Caki2 (cell line): ENCODE measurements around the gene STK24. TPM values are rescaled to one million over a fixed set of nuclear protein-coding genes. Genes with fewer than 3 reads are reported as not detected.
"Not testable (repeated sequence)": the region's sequence is repeated elsewhere in the genome, so short reads cannot be mapped to it uniquely, and the experiment has no call there.

ENCODE experiments used
- DNase-seq: peaks from one replicate; pipeline ENCODE4 v3.0.0-alpha.2; 2015; ENCODE audit warnings: low read depth
- in situ Hi-C: cut with HindIII; loops from 2 replicates; pipeline ENCODE4 v1.10.0; 2016; ENCODE audit warnings: low sequenced_read_pairs, low pct_unique_long_range_greater_than_20kb, mixed read lengths
- total RNA-seq: library from RNA; depleted of rRNA; stranded (reverse); fragments of >200 nt; shearing (Covaris generic); gene quantifications from 2 replicates; pipeline ENCODE4 v1.2.3, GENCODE V29; 2014; ENCODE audit warnings: low replicate concordance; rRNA removed

The STK24 gene
- total RNA-seq, result 50.7 and 94.3 TPM in 2 replicates

DNA sequence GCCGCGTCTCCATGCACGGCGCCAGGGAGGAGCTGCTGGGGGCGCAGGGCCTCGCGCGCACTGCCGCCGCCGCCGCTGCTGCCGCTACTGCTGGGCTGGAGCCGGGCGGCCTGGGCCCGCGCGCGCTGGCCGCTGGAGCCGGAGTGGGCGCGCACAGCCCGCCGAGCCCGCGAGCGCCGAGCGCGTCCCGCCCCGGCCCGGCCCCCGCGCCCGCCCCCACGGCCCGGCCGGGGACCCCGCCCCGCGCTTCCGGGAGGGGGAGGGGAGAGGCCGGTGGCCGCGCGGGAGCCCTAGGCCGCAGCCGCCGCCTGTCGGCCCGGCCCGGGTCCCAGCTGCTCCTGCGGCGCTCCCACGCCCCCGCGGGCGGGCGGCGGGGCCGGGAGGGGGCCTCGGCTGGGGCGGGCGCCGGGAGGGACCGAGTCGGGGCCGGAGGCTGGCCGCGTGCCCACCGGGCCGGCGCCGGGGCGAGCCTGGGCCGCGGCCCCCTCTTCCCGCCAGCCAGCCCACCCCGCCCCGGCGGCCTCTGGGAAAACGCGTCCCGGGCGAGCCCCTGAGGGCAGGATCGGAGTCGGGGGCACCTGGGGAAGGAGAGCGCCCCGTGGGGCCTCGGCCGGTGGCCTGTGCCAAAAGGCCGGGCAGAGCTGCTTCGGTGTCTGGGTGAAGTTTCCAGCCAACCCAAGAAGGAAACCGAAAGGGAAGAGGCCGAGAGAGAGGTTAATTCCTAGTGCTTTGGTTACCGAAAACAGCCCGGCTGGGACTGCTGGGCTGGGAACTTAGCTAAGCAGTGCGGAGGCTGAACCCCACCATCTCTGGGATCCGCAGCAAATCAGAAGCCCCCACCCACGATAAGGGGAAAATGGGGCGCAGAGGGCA is at the start of gene STK24:
Gene STK24, minus strand, starts transcription at position 145 of the 873 bp plus-strand sequence. CDS start 321 bp downstream, outside the sequence.
- no peak for DNase-seq

DNA sequence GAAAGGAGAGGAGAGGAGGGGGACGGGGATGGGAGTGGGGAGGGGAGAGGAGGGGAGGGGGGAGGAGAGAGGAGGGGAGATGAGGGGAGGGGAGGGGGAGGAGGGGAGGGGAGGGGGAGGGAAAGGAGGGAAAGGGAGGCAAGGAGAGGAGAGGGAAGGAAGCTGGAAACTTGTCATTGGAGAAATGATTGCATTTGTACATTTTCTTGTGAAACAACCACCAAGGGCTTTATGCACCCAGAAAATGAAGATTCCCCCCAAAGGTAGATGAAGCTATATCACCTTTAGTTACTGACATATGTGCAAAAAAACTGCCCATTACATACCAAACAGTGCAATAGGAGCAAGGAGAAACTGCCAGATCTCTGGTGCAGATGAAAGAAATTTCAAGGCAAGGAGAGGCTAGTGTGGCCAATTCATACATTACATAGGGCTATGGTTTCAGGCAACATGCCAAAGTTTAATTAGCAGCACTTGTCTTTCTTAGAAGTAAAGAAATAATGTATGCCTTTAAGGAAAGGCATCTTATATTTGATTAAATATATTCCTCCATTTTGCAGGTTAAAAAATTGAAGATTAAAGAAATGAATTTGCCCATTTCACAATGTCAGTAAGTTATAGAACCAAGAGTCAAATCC is 49.5 kb upstream of the STK24 start:
- in situ Hi-C loops, result no loop called here
- no peak for DNase-seq

More for the DNA sequence above, at the start of gene STK24:
- in situ Hi-C loops, result no loop called here

DNA sequence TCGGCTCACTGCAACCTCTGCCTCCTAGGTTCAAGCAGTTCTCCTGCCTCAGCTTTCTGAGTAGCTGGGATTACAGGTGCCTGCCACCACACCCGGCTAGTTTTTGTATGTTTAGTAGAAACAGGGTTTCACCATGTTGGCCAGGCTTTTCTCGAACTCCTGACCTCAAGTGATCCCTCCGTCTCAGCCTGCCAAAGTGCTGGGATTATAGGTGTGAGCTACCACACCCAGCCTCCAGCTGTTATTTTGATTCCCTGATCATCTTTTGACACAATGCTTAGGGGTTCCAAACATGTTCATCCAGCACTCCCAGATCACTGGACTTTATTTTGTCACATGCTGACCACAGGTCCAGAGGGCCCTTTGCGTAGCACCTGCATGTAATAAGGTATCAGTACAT is 47.7 kb upstream of the STK24 start:
- in situ Hi-C loops, DNase-seq: not testable (repeated sequence)

DNA sequence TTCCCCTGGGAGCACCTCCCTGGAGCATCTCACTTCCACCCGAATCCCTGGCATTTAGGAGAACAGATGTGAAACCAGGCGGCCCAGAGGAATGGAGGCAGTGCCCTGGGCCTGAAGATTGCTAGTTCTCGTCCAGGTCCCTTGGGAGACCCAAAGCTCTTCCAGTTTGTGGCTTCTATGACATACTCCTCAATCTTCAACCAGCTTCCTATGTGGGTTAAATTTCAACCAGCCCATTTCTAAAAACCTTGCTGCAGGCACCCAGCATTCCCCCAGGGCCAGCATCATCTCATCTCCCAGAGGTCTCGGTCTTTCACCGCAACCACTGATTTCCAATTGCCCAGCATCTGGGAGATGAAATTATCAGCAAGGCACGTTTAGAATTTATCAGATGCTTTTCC is 46.0 kb upstream of the STK24 start:
- DNase-seq, result no peak
- in situ Hi-C loops, result no loop called here

DNA sequence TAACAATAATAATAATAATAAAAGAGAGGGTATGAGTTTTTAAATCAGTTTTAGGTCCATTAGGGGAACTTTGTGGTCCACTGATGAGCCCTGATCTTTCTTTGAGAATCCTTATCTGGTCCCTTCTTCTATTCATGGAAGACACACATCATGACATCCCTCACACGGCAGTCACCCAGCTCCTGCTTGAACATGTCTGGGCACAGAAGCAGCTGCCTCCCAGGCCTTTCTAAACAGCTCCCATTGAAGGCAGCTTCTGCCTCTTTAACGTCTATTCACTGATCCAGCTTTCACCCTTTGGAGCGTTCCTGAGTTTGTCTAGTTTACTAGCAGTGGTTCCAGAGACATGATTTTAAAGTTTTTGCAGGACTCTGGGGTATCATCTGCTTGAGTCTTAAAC is 42.6 kb upstream of the STK24 start:
- DNase-seq, result no peak
- in situ Hi-C loops, result no loop called here

DNA sequence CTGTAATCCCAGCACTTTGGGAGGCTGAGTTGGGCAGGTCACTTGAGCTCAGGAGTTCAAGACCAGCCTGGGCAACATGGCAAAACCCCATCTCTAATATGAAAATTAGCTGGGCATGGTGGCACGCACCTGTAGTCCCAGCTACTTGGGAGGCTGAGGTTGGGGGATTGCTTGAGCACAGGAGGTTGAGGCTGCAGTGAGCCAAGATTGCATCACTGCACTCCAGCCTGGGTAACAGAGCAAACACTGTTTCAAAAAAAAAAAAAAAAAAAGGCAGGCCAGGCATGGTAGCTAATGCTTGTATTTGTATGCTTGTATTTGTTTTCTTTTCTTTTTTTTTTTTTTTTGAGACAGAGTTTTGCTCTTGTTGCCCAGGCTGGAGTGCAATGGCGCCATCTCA is 38.7 kb upstream of the STK24 start:
- DNase-seq, in situ Hi-C loops: not testable (repeated sequence)

DNA sequence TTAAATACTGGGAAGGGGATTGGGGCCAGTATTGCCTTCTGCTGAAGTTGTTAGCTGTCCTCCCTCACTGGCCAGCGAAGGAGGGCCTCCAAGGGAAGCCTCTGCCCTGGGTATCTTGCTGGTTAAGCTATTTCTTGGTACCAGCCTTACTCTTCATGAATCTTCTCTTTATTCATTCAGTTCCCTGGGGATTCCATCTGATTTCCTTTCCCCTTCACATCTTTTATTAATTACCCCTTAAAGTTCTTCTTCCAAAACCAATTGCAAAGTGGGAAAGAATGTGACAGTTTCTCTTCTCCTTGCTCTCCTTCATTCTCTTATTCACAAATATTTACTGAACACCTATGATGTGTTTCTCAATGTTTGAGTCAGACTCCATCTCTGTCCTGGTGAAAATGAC is 36.7 kb upstream of the STK24 start:
- no peak for DNase-seq
- in situ Hi-C loops, result no loop called here

DNA sequence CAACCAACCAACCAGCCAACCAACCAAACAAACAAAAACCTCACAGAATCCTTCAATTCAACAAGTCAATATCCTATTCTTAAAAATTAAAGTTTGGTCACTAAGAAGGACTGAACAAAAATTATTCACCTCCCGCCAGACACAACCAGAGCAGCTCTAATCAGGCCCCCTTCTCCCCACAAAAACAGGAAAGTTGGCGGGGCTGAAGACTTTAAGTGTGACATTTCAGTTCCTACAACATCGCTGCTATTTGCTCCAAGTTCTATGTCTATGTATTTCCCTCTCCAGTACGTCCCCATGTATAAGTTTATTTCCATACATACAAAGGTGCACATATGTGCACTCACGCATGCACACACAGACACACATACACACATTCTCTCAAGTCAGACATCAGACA is 32.8 kb upstream of the STK24 start:
- DNase-seq, result no peak
- in situ Hi-C loops, result no loop called here

DNA sequence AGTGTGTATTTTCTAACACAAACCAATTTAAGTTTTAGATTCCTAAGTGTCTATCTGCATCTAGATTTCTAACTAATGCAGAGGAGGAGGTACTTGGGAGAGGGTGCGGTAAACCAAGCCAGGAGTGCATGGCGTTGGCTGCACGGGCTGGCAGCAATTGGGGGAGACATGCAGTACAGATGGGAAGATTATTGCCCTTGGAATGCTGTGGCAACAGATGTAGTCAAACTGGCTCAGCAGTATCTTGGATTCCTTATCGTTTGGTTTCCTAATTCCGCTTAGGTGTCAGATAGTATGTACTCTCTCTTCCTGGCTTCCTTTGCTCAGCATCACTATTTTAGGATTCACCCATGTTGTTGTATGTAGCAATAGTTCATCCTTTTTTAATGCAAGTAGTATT is 29.4 kb upstream of the STK24 start:
- DNase-seq, result no peak
- in situ Hi-C loops, result no loop called here

DNA sequence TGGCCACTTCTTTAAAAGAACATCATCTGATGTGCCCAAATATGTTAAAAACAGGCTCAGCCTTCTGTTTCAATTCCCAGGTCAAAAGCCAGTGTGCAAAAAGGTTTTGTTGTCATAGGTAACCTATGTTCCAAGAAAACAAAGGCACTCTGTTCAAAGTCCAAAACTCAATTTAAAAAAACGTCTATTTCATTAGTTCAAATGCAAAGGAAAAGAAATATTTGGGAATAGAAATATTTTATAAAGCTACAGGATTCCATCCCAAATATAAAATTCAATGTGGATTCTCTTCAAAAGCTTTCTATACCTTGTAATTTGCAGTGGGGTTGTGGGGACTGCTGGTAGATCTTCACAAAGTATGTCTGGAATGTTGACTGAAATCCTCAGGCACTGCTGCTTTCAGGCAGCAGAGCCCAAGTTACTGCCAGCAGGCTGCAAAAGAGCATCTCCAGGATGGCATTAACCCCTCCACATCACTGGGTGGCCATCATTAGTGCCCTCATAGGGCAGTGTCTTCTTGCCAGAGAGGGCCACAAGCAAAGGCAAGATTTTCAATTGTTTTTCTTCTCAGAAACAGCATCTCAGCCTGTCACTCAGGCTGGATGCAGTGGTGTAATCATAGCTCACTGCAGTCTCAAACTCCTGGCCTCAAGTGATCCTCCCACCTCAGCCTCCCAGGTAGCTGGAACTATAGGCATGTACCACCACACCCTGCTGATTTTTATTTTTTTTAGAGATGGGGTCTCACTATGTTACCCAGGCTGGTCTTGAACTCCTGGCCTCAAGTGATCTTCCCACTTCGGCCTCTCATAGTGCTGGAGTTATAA is 22.8 kb upstream of the STK24 start:
- in situ Hi-C loops, result no loop called here
- no peak for DNase-seq

DNA sequence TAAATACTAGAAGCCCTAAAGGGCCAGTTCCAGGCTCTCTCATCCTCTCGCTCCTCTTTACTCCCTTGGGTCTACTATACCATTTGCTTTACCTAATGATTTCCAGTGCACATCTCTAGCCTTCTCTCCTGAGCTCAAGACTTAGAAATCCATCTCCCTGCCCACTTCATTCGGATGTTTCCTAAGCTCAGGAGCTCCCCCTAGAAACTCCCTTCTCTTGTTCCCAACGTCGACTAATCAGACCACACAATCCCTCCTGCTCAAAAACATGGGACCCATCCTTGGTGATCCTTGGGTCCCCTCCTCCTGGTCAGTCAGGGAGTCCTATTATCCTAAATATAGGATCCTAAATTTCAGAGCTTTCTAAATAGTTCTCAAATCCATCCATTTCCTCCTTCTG is 21.1 kb upstream of the STK24 start:
- in situ Hi-C loops, result no loop called here
- DNase-seq, result no peak

DNA sequence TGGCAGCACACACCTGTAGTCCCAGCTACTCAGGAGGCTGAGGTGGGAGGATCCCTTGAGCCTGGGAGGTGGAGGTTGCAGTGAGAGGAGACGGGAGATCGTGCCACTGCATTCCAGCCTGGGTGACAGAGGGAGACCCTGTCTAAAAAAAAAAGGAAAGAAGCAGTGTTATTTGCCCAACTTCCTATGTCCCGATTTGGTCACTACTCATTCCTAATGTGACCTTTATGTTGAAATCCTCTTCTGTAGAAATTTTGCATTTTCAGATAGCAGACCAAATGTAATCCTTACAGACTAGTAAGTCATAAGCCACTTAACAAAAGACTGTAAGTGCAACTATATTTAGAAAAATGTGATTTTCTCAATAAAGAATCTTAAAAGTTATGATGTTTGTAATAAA is 18.2 kb upstream of the STK24 start:
- in situ Hi-C loops, result no loop called here
- no peak for DNase-seq

DNA sequence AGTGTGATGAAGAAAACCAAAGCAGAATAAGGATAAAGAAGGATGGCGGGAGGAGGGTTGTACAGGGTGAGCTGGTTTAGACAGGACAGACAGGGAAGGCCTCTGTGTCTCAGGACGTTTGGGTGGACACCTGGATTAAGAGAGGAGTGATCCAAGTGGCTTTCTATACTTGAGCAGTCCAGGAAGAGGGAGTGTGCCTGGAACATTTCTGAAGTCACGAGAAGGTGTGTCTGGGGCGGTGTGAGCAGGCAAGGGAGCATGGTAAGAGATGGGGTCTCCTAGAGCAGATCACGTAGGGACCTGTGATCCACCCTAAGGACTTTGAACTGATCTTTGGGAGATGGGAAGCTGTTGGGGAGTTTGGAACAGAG is 15.4 kb upstream of the STK24 start:
- DNase-seq, result no peak
- in situ Hi-C loops, result no loop called here

DNA sequence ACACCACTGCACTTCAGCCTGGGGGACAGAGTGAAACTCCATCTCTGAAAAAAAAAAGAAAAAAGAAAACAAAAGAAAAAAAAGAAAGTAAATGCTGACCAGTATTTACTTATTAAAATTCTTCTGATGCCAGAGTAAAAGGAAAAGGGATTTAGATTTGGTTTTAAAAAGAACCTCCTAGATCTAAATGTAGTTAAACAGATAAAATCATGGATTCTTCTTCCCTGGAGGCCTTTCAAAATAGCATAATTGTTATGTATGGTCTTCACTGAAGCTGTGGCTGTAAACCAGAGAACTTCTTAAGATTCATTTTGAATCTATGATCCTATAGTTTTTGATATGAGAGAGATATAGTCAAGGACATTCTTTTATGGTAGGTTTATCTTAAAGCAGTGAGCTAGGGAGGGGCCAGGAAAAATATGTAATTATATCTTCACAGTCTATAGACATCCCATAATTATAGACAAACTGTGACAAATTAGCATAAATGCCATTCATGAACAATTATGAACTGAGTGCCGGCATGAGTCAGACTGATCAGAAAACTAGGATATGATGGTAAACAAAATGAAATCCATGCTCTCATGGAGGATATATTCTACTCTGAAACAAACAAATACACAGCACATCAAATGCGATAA is 14.9 kb upstream of the STK24 start:
- no peak for DNase-seq
- in situ Hi-C loops, result no loop called here

DNA sequence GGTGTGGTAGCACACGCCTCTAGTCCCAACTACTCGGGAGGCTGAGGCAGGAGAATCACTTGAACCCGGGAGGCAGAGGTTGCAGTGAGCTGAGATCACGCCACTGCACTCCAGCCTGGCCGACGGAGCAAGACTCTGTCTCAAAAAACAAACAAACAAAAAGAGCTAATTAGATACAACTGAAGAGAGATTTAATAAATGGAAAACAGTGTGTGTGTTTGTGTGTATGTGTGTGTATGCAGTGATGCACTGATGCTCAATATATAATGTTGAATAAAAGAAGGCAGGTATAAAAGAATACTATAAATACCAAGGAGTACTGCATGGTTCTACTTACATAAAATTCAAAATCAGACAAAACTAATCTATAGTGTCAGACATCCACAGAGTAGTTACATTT is 13.6 kb upstream of the STK24 start:
- DNase-seq, in situ Hi-C loops: not testable (repeated sequence)

DNA sequence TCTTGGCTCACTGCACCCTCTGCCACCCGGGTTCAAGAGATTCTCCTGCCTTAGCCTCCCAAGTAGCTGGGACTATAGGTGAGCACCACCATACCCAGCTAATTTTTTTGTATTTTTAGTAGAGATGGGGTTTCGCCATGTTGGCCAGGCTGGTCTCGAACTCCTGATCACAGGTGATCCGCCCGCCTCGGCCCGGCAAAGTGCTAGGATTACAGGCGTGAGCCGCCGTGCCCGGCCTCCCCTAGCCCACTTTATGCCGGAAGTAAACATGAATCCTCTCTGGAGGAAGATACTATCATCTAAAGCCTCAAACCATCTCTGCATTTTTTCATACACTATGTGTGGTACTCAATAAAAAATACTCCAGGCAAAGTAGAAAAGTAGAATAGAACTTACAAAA is 12.6 kb upstream of the STK24 start:
- DNase-seq, in situ Hi-C loops: not testable (repeated sequence)

DNA sequence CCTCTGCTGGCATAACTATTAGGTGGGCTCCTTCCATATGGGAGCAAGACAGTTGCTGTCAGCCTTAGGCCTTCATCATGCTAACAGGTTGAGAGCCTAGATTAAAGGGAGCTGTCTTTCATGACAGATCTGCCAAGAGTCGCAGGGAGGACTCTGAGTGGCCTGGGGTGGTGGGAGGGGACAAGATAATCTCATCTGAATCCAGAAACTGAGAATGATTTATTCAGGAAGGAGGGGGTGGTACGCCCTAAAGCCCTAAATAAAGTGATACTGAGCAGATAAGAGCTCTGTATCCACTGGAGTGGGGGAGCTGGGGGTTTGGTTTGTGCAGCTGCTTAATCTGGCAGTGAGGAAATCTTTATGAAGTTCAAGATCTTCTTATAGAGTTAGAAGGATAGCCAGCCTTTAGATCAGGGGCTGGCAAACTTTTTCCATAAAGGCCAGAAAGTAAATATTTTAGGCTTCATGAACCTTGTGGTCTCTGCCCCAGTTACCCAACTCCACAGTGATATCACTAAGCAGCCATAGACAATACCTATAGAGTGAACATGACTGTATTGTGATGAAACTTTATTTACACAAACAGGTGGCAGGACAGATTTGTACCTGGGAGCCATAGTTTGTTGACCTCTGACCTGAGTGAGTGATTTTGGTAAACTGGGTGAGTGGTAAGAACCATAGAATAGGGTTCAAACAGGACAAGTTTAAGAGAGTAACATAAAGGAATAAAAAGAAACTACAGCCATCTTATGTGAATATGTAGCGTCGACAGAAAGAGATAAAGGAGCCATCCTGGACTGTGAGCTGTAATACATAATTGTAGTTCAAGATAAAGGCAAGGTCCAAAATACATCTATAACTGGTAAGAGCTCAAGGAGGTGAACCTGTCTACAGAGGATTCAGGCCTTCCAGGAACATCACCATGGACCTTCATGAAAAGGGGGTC is 9.8 kb upstream of the STK24 start:
- in situ Hi-C loops, result no loop called here
- no peak for DNase-seq
